Cerebellar nuclear complex (tissue), 1 donor: ENCODE data around the gene PDE7B.

ENCODE experiments used
- DNase-seq, 2 experiments: peaks; one replicate each; lab custom pipeline; 2025; lab: John Stamatoyannopoulos, UW

The PDE7B gene

GRCh38 chr6:135851442-135852271 is at the start of gene PDE7B:
TSS of gene PDE7B (plus strand) at chr6:135851701.
- DNase-seq, result no peak

- no peak for DNase-seq
Measured at GRCh38 chr6:135801755-135802465, 49.6 kb upstream of the PDE7B start.

- no peak for DNase-seq
Measured at GRCh38 chr6:135810486-135810885, 41.0 kb upstream of the PDE7B start.

- no peak for DNase-seq
Measured at GRCh38 chr6:135811170-135811569, 40.3 kb upstream of the PDE7B start.

- no peak for DNase-seq
Measured at GRCh38 chr6:135811644-135812526, 39.6 kb upstream of the PDE7B start.

- no peak for DNase-seq
Measured at GRCh38 chr6:135813401-135813800, 38.1 kb upstream of the PDE7B start.

GRCh38 chr6:135814043-135814442 is 37.5 kb upstream of the PDE7B start:
- no peak for DNase-seq

- DNase-seq, result no peak
Measured at GRCh38 chr6:135815216-135815615, 36.3 kb upstream of the PDE7B start.

- DNase-seq, result no peak
Measured at GRCh38 chr6:135817035-135817434, 34.5 kb upstream of the PDE7B start.

GRCh38 chr6:135819665-135820064 is 31.8 kb upstream of the PDE7B start:
- DNase-seq, result no peak

- DNase-seq, result no peak
Measured at GRCh38 chr6:135820340-135820739, 31.2 kb upstream of the PDE7B start.

GRCh38 chr6:135823851-135824250 is 27.6 kb upstream of the PDE7B start:
- no peak for DNase-seq

GRCh38 chr6:135826236-135826804 is 25.2 kb upstream of the PDE7B start:
- no peak for DNase-seq

GRCh38 chr6:135828021-135828420 is 23.5 kb upstream of the PDE7B start:
- DNase-seq, result no peak

- no peak for DNase-seq
Measured at GRCh38 chr6:135830452-135830881, 21.0 kb upstream of the PDE7B start.

- no peak for DNase-seq
Measured at GRCh38 chr6:135831016-135831415, 20.5 kb upstream of the PDE7B start.

GRCh38 chr6:135832166-135832565 is 19.3 kb upstream of the PDE7B start:
- no peak for DNase-seq

- no peak for DNase-seq
Measured at GRCh38 chr6:135833771-135834170, 17.7 kb upstream of the PDE7B start.

GRCh38 chr6:135837735-135838449 is 13.6 kb upstream of the PDE7B start:
- no peak for DNase-seq

- no peak for DNase-seq
Measured at GRCh38 chr6:135839121-135839520, 12.4 kb upstream of the PDE7B start.
